A673 (cell line): ENCODE data around the gene POLD4.
"Not testable (repeated sequence)": the region's sequence is repeated elsewhere in the genome, so short reads cannot be mapped to it uniquely, and the experiment has no call there.

Experiments used
- EZH2 ChIP-seq: fragments of 200-600 bp; sonication (generic); IDR thresholded peaks from 2 replicates; pipeline ENCODE4 v1.6.1; 2017; ENCODE audit warnings: borderline replicate concordance, low read depth, mild to moderate bottlenecking, mixed read lengths, antibody characterized with exemption, low read length; ENCODE audit not compliant: poor library complexity, severe bottlenecking
- TF ChIP-seq, protein P1 (sequence below): fragments of 300-800, 200-600 bp; sonication (generic); conservative IDR thresholded peaks from 2 replicates; pipeline ENCODE4 v1.5.1; 2017; ENCODE audit warnings: low read depth, mild to moderate bottlenecking, antibody characterized with exemption, low read length, moderate library complexity, mixed read lengths

DNA sequence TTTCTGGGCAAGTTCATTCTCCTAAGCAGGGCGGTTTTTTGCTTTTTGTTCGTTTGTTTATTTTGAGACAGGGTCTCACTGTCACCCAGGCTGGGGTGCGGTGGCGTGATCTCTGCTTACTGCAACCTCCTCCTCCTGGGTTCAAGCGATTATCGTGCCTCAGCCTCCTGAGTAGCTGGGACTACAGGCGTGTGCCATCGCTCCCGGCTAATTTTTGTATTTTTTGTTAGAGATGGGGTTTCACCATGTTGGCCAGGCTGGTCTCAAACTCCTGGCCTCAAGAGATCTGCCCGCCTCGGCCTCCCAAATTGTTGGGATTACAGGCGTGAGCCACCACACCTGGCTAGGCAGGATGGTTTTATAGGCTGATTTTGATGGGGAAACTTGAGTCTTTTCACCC, 34.5 kb downstream of the POLD4 start:
- TF ChIP-seq, protein P1, sequence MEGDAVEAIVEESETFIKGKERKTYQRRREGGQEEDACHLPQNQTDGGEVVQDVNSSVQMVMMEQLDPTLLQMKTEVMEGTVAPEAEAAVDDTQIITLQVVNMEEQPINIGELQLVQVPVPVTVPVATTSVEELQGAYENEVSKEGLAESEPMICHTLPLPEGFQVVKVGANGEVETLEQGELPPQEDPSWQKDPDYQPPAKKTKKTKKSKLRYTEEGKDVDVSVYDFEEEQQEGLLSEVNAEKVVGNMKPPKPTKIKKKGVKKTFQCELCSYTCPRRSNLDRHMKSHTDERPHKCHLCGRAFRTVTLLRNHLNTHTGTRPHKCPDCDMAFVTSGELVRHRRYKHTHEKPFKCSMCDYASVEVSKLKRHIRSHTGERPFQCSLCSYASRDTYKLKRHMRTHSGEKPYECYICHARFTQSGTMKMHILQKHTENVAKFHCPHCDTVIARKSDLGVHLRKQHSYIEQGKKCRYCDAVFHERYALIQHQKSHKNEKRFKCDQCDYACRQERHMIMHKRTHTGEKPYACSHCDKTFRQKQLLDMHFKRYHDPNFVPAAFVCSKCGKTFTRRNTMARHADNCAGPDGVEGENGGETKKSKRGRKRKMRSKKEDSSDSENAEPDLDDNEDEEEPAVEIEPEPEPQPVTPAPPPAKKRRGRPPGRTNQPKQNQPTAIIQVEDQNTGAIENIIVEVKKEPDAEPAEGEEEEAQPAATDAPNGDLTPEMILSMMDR = not testable (repeated sequence)
- not testable (repeated sequence) for TF ChIP-seq EZH2
